ENCODE measurements around the gene KLHL22. TPM values are rescaled to one million over a fixed set of nuclear protein-coding genes. Genes with fewer than 3 reads are reported as not detected.
A peak's percentile ranks its signal among the peaks of the same experiment; 100 is the strongest.

KLHL22 gene
- total and polyA plus RNA-seq, 2 of the 4 experiments (the other 2 are of a cell fraction), result 27.1 to 30.1 TPM

GRCh38 chr22:20400606-20401375 lies 94.8 kb downstream of the KLHL22 start:
- Histone ChIP-seq H2BK120ac (ENCODE audit: low read depth, low read length) (no peak overlapping the region), H3K79me1 (ENCODE audit: low read depth in 1 of 2, low read length in 2 of 2) (peaks cover 24 to 35% of the 10 kb centered on the region in 2 experiments), H3K56ac (ENCODE audit: extremely low read depth, insufficient read depth, low read length) (no peak overlapping the region), H3K9ac (ENCODE audit: low read depth, low read length) (no peak overlapping the region), H2AK9ac (replicated peaks; ENCODE audit: low read depth, low read length, poor library complexity) (no peak overlapping the region), H4K91ac (ENCODE audit: insufficient read depth, low read depth, low read length) (no peak overlapping the region), H2BK15ac (ENCODE audit: low read depth, low read length) (no peak overlapping the region), H3K27ac (ENCODE audit: insufficient read depth, low read length) (no peak overlapping the region), H3K4me2 (ENCODE audit: low read depth, low read length) (no peak overlapping the region), H3K4me3 (ENCODE audit: insufficient read depth, low read depth, low read length) (no peak overlapping the region), H2BK20ac (ENCODE audit: low read depth, low read length) (no peak overlapping the region), H2AFZ (replicated peaks; ENCODE audit: low read length, poor library complexity) (peak overlapping the region; percentile 33), H3K4ac (ENCODE audit: low read depth, low read length) (no peak overlapping the region), H2AK5ac (ENCODE audit: low read depth, low read length) (no peak overlapping the region), H3K18ac (ENCODE audit: low read depth, low read length) (no peak overlapping the region), H3K9me1 (ENCODE audit: insufficient read depth, low read length) (peaks cover 19% of the 10 kb centered on the region), H4K5ac (ENCODE audit: low read depth, low read length) (no peak overlapping the region), H3K27me3 (ENCODE audit: control insufficient read depth, insufficient read depth, low read length) (no peaks in the 10 kb centered on the region), H3K36me3 (ENCODE audit: control insufficient read depth, insufficient read depth, low read length) (peaks cover 32% of the 10 kb centered on the region), H3K23ac (ENCODE audit: low read depth, low read length) (no peak overlapping the region), H4K20me1 (ENCODE audit: insufficient read depth, low read length) (peaks cover 4% of the 10 kb centered on the region; the same call in 1 of the 2 replicates), H3K9me3 (ENCODE audit: control insufficient read depth, insufficient read depth, low read length) (no peaks in the 10 kb centered on the region), H2BK5ac (ENCODE audit: low read depth, low read length, poor library complexity, severe bottlenecking) (no peak overlapping the region), H4K8ac (ENCODE audit: low read depth in 2 of 2, low read length in 2 of 2) (no peak overlapping the region), H3K4me1 (ENCODE audit: control insufficient read depth, insufficient read depth, low read length) (peaks cover under 1% of the 10 kb centered on the region; the same call in 1 of the 2 replicates), H3K14ac (replicated peaks; ENCODE audit: low read depth, low read length) (no peak overlapping the region)
- no TSS peak for BruUV-seq (replicated peaks)
- WGBS, 2 experiments (ENCODE audit: extremely low coverage in 2 of 2, insufficient read length in 1 of 2), result 91% methylated on average over 10 of the region's 15 CpGs; no CpG with 5 or more reads in 1 of the 2 experiments
- dilution Hi-C loops (cut with HindIII; ENCODE audit: low sequenced_read_pairs, unreplicated experiment), result no loop called here
- ChIA-PET CTCF (no interaction called here), POLR2A (ENCODE audit: unreplicated experiment) (interaction anchor here (0.5 kb wide), 1 partner anchor 524 kb away, joined by 3 read pairs; no protein-coding TSS in a partner anchor)
- in situ Hi-C loops (cut with MboI; ENCODE audit: low sequenced_read_pairs), result no loop called here
- no peak for DNase-seq
- no peak for ATAC-seq (ENCODE audit: low read depth)
- intact Hi-C loops (cut with micrococcal nuclease), result no loop called here
- TF ChIP-seq MAFK (IDR thresholded peaks at IDR 0.05; ENCODE audit: low read depth, low read length) (no peak), CEBPB (IDR thresholded peaks at IDR 0.05; ENCODE audit: low read depth, low read length) (no peak), POLR2A (IDR thresholded peaks at IDR 0.05; ENCODE audit: low read depth, low read length) (no peak), BHLHE40 (IDR thresholded peaks at IDR 0.05; ENCODE audit: low read depth, low read length) (no peak), RAD21 (IDR thresholded peaks at IDR 0.05; ENCODE audit: low read length) (no peak), ELK1 (IDR thresholded peaks at IDR 0.05; ENCODE audit: borderline replicate concordance, low read depth, low read length) (no peak), CHD1 (IDR thresholded peaks at IDR 0.05; ENCODE audit: low read depth, low read length) (no peak), MXI1 (IDR thresholded peaks at IDR 0.05; ENCODE audit: borderline replicate concordance, low read depth, low read length) (no peak), MAZ (IDR thresholded peaks at IDR 0.05; ENCODE audit: borderline replicate concordance, low read depth, low read length) (no peak), FOS (IDR thresholded peaks at IDR 0.05; ENCODE audit: low read depth, low read length) (no peak), SMC3 (IDR thresholded peaks at IDR 0.05; ENCODE audit: low read depth, low read length) (no peak), CTCF (conservative IDR thresholded peaks at IDR 0.05; ENCODE audit: low read depth, low read length) (no peak), USF2 (IDR thresholded peaks at IDR 0.05; ENCODE audit: low read depth, low read length) (no peak), NFE2L2 (IDR thresholded peaks at IDR 0.05; ENCODE audit: low read depth, low read length) (no peak), RFX5 (IDR thresholded peaks at IDR 0.05; ENCODE audit: low read depth, low read length) (no peak)

Data from IMR-90 (cell line).